SK-N-SH (cell line): ENCODE results near the gene PPP1R1B. TPM values are rescaled to one million over a fixed set of nuclear protein-coding genes. Genes with fewer than 3 reads are reported as not detected.

ENCODE experiments used
- CTCF ChIA-PET: fragments of 300-600, 350-600 bp; formaldehyde crosslinking; extraction: SDS; loops from one replicate; lab custom pipeline; 2021; lab: Yijun Ruan, JAX
- POLR2A ChIA-PET: fragments of 350-600 bp; sonication (Branson Sonifier 250); formaldehyde crosslinking; extraction: SDS; loops from one replicate; lab custom pipeline; 2020; ENCODE audit warnings: antibody characterized with exemption, inconsistent platforms; lab: Yijun Ruan, JAX
- DNase-seq: peaks from one replicate; pipeline ENCODE4 v3.0.0; 2012
- H2AFZ ChIP-seq: fragments of 200-600 bp; sonication (generic); 2 replicates; pipeline ENCODE4 v1.8.1; 2016; ENCODE audit warnings: antibody characterized with exemption, mild to moderate bottlenecking, low read depth
- H3F3A ChIP-seq: fragments of 200-600 bp; sonication (generic); replicated peaks from 2 replicates; pipeline ENCODE3; 2016; ENCODE audit warnings: antibody characterized with exemption, mild to moderate bottlenecking; ENCODE audit not compliant: insufficient read depth
- H3K27ac ChIP-seq, 2 experiments: fragments of 200-500 bp in 1 of 2; fragments of 200-600 bp in 1 of 2; sonication (Bioruptor generic) in 1 of 2; sonication (generic), shearing (Covaris generic) in 1 of 2; 2 replicates each; pipeline versions ENCODE4 v1.5.1 to v1.6.1; 2014 to 2016; ENCODE audit warnings: low read depth in 2 of 2, inconsistent platforms in 1 of 2, low read length in 1 of 2, mild to moderate bottlenecking in 1 of 2, mixed read lengths in 1 of 2
- H3K27me3 ChIP-seq: fragments of 200-600 bp; sonication (generic), shearing (Covaris generic); 2 replicates; pipeline ENCODE4 v1.6.1; 2016; ENCODE audit warnings: mixed run types; ENCODE audit not compliant: insufficient read depth
- H3K36me3 ChIP-seq, 2 experiments: fragments of 200-500 bp in 1 of 2; fragments of 200-600 bp in 1 of 2; sonication (Bioruptor generic) in 1 of 2; sonication (generic) in 1 of 2; replicated peaks in 1 of 2; 2 replicates each; pipeline versions ENCODE3 to v1.5.1; 2014 to 2016; ENCODE audit warnings: low read length in 1 of 2, mild to moderate bottlenecking in 1 of 2; ENCODE audit not compliant: insufficient read depth in 2 of 2, control insufficient read depth in 1 of 2
- H3K4me1 ChIP-seq, 2 experiments: fragments of 200-500 bp in 1 of 2; fragments of 200-600 bp in 1 of 2; sonication (Bioruptor generic) in 1 of 2; sonication (generic), shearing (Covaris generic) in 1 of 2; 2 replicates each; pipeline versions ENCODE4 v1.5.1 to v1.6.1; 2014 to 2016; ENCODE audit warnings: low read depth in 1 of 2, low read length in 1 of 2, mixed run types in 1 of 2; ENCODE audit not compliant: insufficient read depth in 2 of 2, control insufficient read depth in 1 of 2
- H3K4me2 ChIP-seq: fragments of 200-600 bp; sonication (generic), shearing (Covaris generic); 2 replicates; pipeline ENCODE4 v1.6.1; 2017; ENCODE audit warnings: mixed run types
- H3K4me3 ChIP-seq, 2 experiments: fragments of 200-500 bp in 1 of 2; fragments of 200-600 bp in 1 of 2; sonication (Bioruptor generic) in 1 of 2; sonication (generic), shearing (Covaris generic) in 1 of 2; 2 replicates each; pipeline versions ENCODE4 v1.5.1 to v1.8.1; 2014 to 2016; ENCODE audit warnings: low read depth in 2 of 2, inconsistent platforms in 1 of 2, low read length in 1 of 2, mild to moderate bottlenecking in 1 of 2, mixed read lengths in 1 of 2, moderate library complexity in 1 of 2
- H3K79me2 ChIP-seq: fragments of 200-600 bp; sonication (generic); 2 replicates; pipeline ENCODE4 v1.8.1; 2017; ENCODE audit warnings: mild to moderate bottlenecking; ENCODE audit not compliant: insufficient read depth
- H3K9ac ChIP-seq: fragments of 200-600 bp; sonication (generic); 2 replicates; pipeline ENCODE4 v1.6.1; 2017; ENCODE audit warnings: mixed run types
- H3K9me2 ChIP-seq: fragments of 200-600 bp; sonication (generic); 2 replicates; pipeline ENCODE4 v1.6.1; 2017; ENCODE audit warnings: mixed run types
- H3K9me3 ChIP-seq: fragments of 200-600 bp; sonication (generic); 2 replicates; pipeline ENCODE4 v1.6.1; 2017; ENCODE audit warnings: mixed run types, mild to moderate bottlenecking, moderate library complexity
- H4K20me1 ChIP-seq: fragments of 200-600 bp; sonication (generic); 2 replicates; pipeline ENCODE4 v1.6.1; 2017; ENCODE audit warnings: mild to moderate bottlenecking, mixed run types; ENCODE audit not compliant: insufficient read depth
- CHD2 ChIP-seq: fragments of 150-350 bp; IDR thresholded peaks from 2 replicates; pipeline ENCODE4 v1.6.1; 2018; ENCODE audit warnings: low read length; ENCODE audit not compliant: partially characterized antibody
- CTCF ChIP-seq: fragments of 200-600 bp; sonication (generic); IDR thresholded peaks from 2 replicates; pipeline ENCODE4 v1.6.1; 2017; ENCODE audit warnings: antibody characterized with exemption, mild to moderate bottlenecking, moderate library complexity
- ELF1 ChIP-seq: IDR thresholded peaks from 2 replicates; pipeline ENCODE4 v1.4.0; 2012
- EP300 ChIP-seq, 2 experiments: IDR thresholded peaks; 2 replicates each; pipeline versions ENCODE4 v1.4.0 to v1.6.1; 2012; ENCODE audit warnings: borderline replicate concordance in 1 of 2, low read depth in 1 of 2, low read length in 1 of 2
- FOXJ3 ChIP-seq: sonication (generic); formaldehyde crosslinking; IDR thresholded peaks from 2 replicates; pipeline ENCODE4 v1.5.1; 2020; ENCODE audit warnings: mild to moderate bottlenecking, missing genetic modification reagents
- FOXM1 ChIP-seq: IDR thresholded peaks from 2 replicates; pipeline ENCODE4 v1.4.0; 2012; ENCODE audit warnings: low read depth, mild to moderate bottlenecking
- GATA2 ChIP-seq: sonication (generic); formaldehyde crosslinking; IDR thresholded peaks from 2 replicates; pipeline ENCODE4 v1.5.0; 2020; ENCODE audit warnings: mild to moderate bottlenecking, missing genetic modification reagents
- IRF3 ChIP-seq: fragments of 150-350 bp; IDR thresholded peaks from 2 replicates; pipeline ENCODE4 v1.6.1; 2016; ENCODE audit warnings: mild to moderate bottlenecking, low read depth, low read length
- JUND ChIP-seq: IDR thresholded peaks from 2 replicates; pipeline ENCODE4 v1.4.0; 2012
- MEF2A ChIP-seq: IDR thresholded peaks from 2 replicates; pipeline ENCODE4 v1.4.0; 2012; ENCODE audit warnings: low read depth, borderline replicate concordance
- MXI1 ChIP-seq: IDR thresholded peaks from 2 replicates; pipeline ENCODE4 v1.6.1; 2012; ENCODE audit warnings: mild to moderate bottlenecking, low read depth, low read length, improper control_type of control experiment
- POLR2AphosphoS5 ChIP-seq: IDR thresholded peaks from 2 replicates; pipeline ENCODE4 v1.6.1; 2012; ENCODE audit warnings: low read depth, low read length
- RAD21 ChIP-seq: IDR thresholded peaks from 2 replicates; pipeline ENCODE4 v1.6.1; 2012; ENCODE audit warnings: mild to moderate bottlenecking, low read length
- RXRA ChIP-seq: IDR thresholded peaks from 2 replicates; pipeline ENCODE4 v1.4.0; 2012; ENCODE audit warnings: low read depth, mild to moderate bottlenecking, borderline replicate concordance
- SMC3 ChIP-seq: IDR thresholded peaks from 2 replicates; pipeline ENCODE4 v1.6.1; 2012; ENCODE audit warnings: low read depth, low read length, improper control_type of control experiment
- TAF1 ChIP-seq: IDR thresholded peaks from 2 replicates; pipeline ENCODE4 v1.6.1; 2012; ENCODE audit warnings: low read depth, mild to moderate bottlenecking, low read length, moderate library complexity, borderline replicate concordance
- TCF12 ChIP-seq: IDR thresholded peaks from 2 replicates; pipeline ENCODE4 v1.4.0; 2012
- USF2 ChIP-seq: fragments of 150-350 bp; IDR thresholded peaks from 2 replicates; pipeline ENCODE4 v1.6.1; 2017; ENCODE audit warnings: antibody characterized with exemption, low read length, low read depth, borderline replicate concordance
- WGBS: methylation state at CpG from one replicate; pipeline ENCODE4 v1.1.6; 2017; ENCODE audit warnings: low lambda C conversion rate; 5-methylcytosine and 5-hydroxymethylcytosine counted together
- polyA plus RNA-seq, 3 experiments: library from polyadenylated mRNA; depleted of rRNA; stranded (reverse); fragments of >200 nt; gene quantifications; 2 replicates each; pipeline ENCODE4 v1.2.3, GENCODE V29; 2012
- TF ChIP-seq, protein P1 (sequence below): IDR thresholded peaks from 2 replicates; pipeline ENCODE4; 2012

PPP1R1B gene
- polyA plus RNA-seq, 1 of the 3 experiments (the other 2 are of a cell fraction) = 0.07 TPM

GRCh38 chr17:39641097-39641496, 14.3 kb downstream of the PPP1R1B start (continued):
- no peak for TF ChIP-seq FOXM1
- TF ChIP-seq EP300 (IDR thresholded peaks at IDR 0.05; ENCODE audit: borderline replicate concordance in 1 of 2, low read depth in 1 of 2, low read length in 1 of 2) = no peak
- no peak for TF ChIP-seq RAD21
- TF ChIP-seq, protein P1, sequence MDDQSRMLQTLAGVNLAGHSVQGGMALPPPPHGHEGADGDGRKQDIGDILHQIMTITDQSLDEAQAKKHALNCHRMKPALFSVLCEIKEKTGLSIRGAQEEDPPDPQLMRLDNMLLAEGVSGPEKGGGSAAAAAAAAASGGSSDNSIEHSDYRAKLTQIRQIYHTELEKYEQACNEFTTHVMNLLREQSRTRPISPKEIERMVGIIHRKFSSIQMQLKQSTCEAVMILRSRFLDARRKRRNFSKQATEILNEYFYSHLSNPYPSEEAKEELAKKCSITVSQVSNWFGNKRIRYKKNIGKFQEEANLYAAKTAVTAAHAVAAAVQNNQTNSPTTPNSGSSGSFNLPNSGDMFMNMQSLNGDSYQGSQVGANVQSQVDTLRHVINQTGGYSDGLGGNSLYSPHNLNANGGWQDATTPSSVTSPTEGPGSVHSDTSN = no peak

GRCh38 chr17:39641883-39642282, 15.1 kb downstream of the PPP1R1B start:
- Histone ChIP-seq H3K9me2 (no peaks in the 10 kb centered on the region), H2AFZ (no peak overlapping the region), H3K4me3 (no peak overlapping the region), H3K27ac (no peak overlapping the region), H3K4me2 (no peak overlapping the region), H3K4me1 (peaks cover 0 to 17% of the 10 kb centered on the region in 2 experiments; a peak in 2 of 4 replicates), H3K27me3 (no peaks in the 10 kb centered on the region), H3K9ac (no peak overlapping the region), H3F3A (no peaks in the 10 kb centered on the region), H4K20me1 (peaks cover 32% of the 10 kb centered on the region), H3K79me2 (peaks cover 90% of the 10 kb centered on the region), H3K36me3 (no peaks in the 10 kb centered on the region), H3K9me3 (no peaks in the 10 kb centered on the region)
- CTCF ChIA-PET = interaction anchor here (2.0 to 17.4 kb wide), 4 partner anchors 10 to 93 kb away, joined by 5 to 332 read pairs (median 50); partner anchors contain the start of genes PPP1R1B and TCAP
- no peak for DNase-seq
- POLR2A ChIA-PET = no interaction called here
- TF ChIP-seq MXI1 (no peak), USF2 (no peak), FOXM1 (no peak), MEF2A (no peak), CHD2 (no peak), FOXJ3 (CRISPR knock-in tag) (no peak), RXRA (no peak), TCF12 (no peak)
- 93% methylated on average over 6 of the region's 7 CpGs for WGBS

- no peak overlapping the region for H3K4me2 ChIP-seq
- no peaks in the 10 kb centered on the region for H3F3A ChIP-seq
- no peak overlapping the region for H3K9ac ChIP-seq
- ChIA-PET CTCF (interaction anchor here (2.0 to 17.4 kb wide), 3 partner anchors 10 to 94 kb away, joined by 5 to 332 read pairs (median 93); partner anchors contain the start of gene PPP1R1B), POLR2A (no interaction called here)
- no peaks in the 10 kb centered on the region for H3K9me3 ChIP-seq
- no peaks in the 10 kb centered on the region for H3K36me3 ChIP-seq
- peaks cover 85% of the 10 kb centered on the region for H3K79me2 ChIP-seq
- no peak overlapping the region for H3K4me3 ChIP-seq
- no peaks in the 10 kb centered on the region for H3K27me3 ChIP-seq
- no peak overlapping the region for H3K27ac ChIP-seq
- DNase-seq = no peak
- peaks cover 32% of the 10 kb centered on the region for H4K20me1 ChIP-seq
- no peaks in the 10 kb centered on the region for H3K9me2 ChIP-seq
- 94% methylated on average over 9 of the region's 9 CpGs for WGBS
- H3K4me1 ChIP-seq = peaks cover 0 to 17% of the 10 kb centered on the region in 2 experiments; a peak in 2 of 4 replicates
- H2AFZ ChIP-seq = no peak overlapping the region
- TF ChIP-seq CHD2 = no peak
- no peak for TF ChIP-seq EP300 (IDR thresholded peaks at IDR 0.05; ENCODE audit: borderline replicate concordance in 1 of 2, low read depth in 1 of 2, low read length in 1 of 2)
- TF ChIP-seq FOXJ3 (CRISPR knock-in tag) = no peak
- no peak for TF ChIP-seq POLR2AphosphoS5
- TF ChIP-seq MXI1 = no peak
- TF ChIP-seq IRF3 = no peak
- TF ChIP-seq MEF2A = no peak
- TF ChIP-seq JUND = no peak
- no peak for TF ChIP-seq SMC3
- TF ChIP-seq ELF1 = no peak
- no peak for TF ChIP-seq RAD21
- TF ChIP-seq TAF1 = no peak
- TF ChIP-seq GATA2 (CRISPR knock-in tag) = no peak
- no peak for TF ChIP-seq TCF12
- TF ChIP-seq CTCF = no peak
These were observed 15.7 kb downstream of the PPP1R1B start for GRCh38 chr17:39642291-39643074.
